Measurements from ENCODE around the gene GADD45GIP1. TPM values are rescaled to one million over a fixed set of nuclear protein-coding genes. Genes with fewer than 3 reads are reported as not detected.

GADD45GIP1 gene
- total and polyA plus RNA-seq, 2 donors (not counting 1 experiment from before 2014, with no cell fraction given): 12.6 to 17.5 TPM

DNA sequence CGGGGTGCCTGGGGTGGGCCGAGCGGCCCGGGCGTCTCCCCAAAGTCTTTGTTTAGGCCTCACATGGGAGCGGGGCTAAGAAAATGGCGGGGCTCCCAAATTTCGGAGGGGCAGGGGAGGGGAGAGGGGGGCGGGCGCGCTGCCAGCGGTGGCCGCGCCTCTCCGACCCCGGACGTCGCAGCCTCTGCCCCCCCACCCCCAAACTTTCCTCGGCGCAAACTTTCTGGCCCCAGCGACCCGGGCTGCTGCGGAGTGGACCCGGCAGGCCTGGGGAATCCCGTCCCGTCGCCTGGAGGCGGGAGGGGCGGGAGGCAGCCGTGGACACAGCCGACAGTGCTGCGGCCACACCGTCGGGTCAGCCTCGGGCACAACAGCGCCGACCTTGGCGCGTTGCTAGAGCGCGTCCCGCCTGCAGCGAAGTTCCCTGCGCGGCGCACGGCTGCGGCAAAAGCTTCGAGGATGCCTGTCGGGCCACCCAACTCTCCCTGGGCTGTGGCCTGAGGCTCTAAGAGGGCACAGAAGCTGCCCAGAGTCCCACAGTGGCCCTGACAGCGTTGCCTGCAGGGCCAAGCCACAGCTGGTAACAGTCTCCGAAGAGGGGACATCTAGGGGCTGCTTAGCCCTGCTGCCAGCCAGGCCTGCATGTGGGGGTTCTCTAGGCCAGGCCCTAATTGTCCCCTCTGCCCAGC is 39.5 kb upstream of the GADD45GIP1 start:
- Histone ChIP-seq H3K9me3 (ENCODE audit: control extremely low read depth in 1 of 3, control insufficient read depth in 2 of 3, insufficient read depth in 1 of 3, low read length in 2 of 3) (peaks cover 0 to 2% (median 0%) of the 10 kb centered on the region in 3 donors), H3K79me2 (ENCODE audit: control insufficient read depth, insufficient read depth, low read length) (no peaks in the 10 kb centered on the region), H3K4me1 (ENCODE audit: control insufficient read depth in 2 of 2, insufficient read depth in 2 of 2, low read length in 2 of 2) (peaks cover 10 to 11% of the 10 kb centered on the region in 2 donors), H4K20me1 (ENCODE audit: control insufficient read depth, insufficient read depth, low read length, poor library complexity, severe bottlenecking) (no peaks in the 10 kb centered on the region), H3K4me3 (ENCODE audit: control extremely low read depth in 1 of 5, extremely low read depth in 1 of 5, insufficient read depth in 1 of 5, low read depth in 2 of 5, low read length in 4 of 5) (peak overlapping the region in 3 of 5 experiments; percentile 27 to 54 (median 46)), H3K4me2 (replicated peaks; ENCODE audit: low read depth, low read length, poor library complexity, severe bottlenecking) (peak overlapping the region; percentile 81), H3K9ac (ENCODE audit: low read length) (peak overlapping the region; percentile 53), H2AFZ (ENCODE audit: insufficient read depth, low read depth, low read length, poor library complexity, severe bottlenecking) (peak overlapping the region; percentile 60), H3K36me3 (replicated peaks in 1 of 2; ENCODE audit: control extremely low read depth in 1 of 2, control insufficient read depth in 1 of 2, extremely low read depth in 1 of 2, insufficient read depth in 2 of 2, low read length in 1 of 2) (no peaks in the 10 kb centered on the region), H3K27me3 (replicated peaks in 1 of 4; ENCODE audit: control extremely low read depth in 1 of 4, control insufficient read depth in 3 of 4, insufficient read depth in 4 of 4, low read length in 3 of 4) (peaks cover 0 to 24% (median 4%) of the 10 kb centered on the region in 4 experiments), H3K27ac (ENCODE audit: low read length in 2 of 2) (no peak overlapping the region)
- ChIA-PET POLR2A (no interaction called here), CTCF (interaction anchor here (1.5 kb wide), 1 partner anchor 65 kb away, joined by 3 read pairs; no protein-coding TSS in a partner anchor)
- 51% methylated on average over 47 of the region's 52 CpGs for WGBS (ENCODE audit: insufficient coverage)
- Mint-ChIP-seq H3K27me3 (peaks cover 28% of the 10 kb centered on the region), H3K27ac (no peak overlapping the region), H3K9me3 (ENCODE audit: insufficient read depth) (no peaks in the 10 kb centered on the region), H3K4me3 (peak overlapping the region; percentile 75), H3K4me1 (peaks cover 17% of the 10 kb centered on the region)
- ATAC-seq (ENCODE audit: low read depth) (no peak), DNase-seq (no peak)
- intact Hi-C loops (cut with micrococcal nuclease): no loop called here
- TF ChIP-seq, protein P1, sequence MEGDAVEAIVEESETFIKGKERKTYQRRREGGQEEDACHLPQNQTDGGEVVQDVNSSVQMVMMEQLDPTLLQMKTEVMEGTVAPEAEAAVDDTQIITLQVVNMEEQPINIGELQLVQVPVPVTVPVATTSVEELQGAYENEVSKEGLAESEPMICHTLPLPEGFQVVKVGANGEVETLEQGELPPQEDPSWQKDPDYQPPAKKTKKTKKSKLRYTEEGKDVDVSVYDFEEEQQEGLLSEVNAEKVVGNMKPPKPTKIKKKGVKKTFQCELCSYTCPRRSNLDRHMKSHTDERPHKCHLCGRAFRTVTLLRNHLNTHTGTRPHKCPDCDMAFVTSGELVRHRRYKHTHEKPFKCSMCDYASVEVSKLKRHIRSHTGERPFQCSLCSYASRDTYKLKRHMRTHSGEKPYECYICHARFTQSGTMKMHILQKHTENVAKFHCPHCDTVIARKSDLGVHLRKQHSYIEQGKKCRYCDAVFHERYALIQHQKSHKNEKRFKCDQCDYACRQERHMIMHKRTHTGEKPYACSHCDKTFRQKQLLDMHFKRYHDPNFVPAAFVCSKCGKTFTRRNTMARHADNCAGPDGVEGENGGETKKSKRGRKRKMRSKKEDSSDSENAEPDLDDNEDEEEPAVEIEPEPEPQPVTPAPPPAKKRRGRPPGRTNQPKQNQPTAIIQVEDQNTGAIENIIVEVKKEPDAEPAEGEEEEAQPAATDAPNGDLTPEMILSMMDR (IDR thresholded peaks at IDR 0.05): no peak
- TF ChIP-seq EZH2 (IDR thresholded peaks at IDR 0.05; ENCODE audit: borderline replicate concordance, insufficient read depth, low read depth, low read length, poor library complexity, severe bottlenecking): no peak

Data from B cell (primary cell).